Erythroblast (primary cell): ENCODE measurements around the gene STH.

ENCODE experiments used
- GATA1 ChIP-seq: IDR thresholded peaks from 2 replicates; pipeline ENCODE4 v1.6.1; 2011; ENCODE audit warnings: low read depth, mild to moderate bottlenecking, control low read depth, low read length, moderate library complexity
- POLR2A ChIP-seq: IDR thresholded peaks from 2 replicates; pipeline ENCODE4 v1.6.1; 2011; ENCODE audit warnings: mild to moderate bottlenecking, low read length

- TF ChIP-seq POLR2A (no peak), GATA1 (no peak)
Measured at GRCh38 chr17:45995627-45996270, 3.3 kb upstream of the STH start.
